OCI-LY1 (cell line): Measurements from ENCODE around the gene TMC7.

ENCODE experiments used
- H2AFZ ChIP-seq: fragments of 200-600 bp; sonication (generic), shearing (Covaris generic); 2 replicates; pipeline ENCODE4 v1.6.0; 2014; ENCODE audit warnings: antibody characterized with exemption, mild to moderate bottlenecking, low read length
- H3F3A ChIP-seq: fragments of 200-600 bp; sonication (generic), shearing (Covaris generic); 2 replicates; pipeline ENCODE4 v1.6.0; 2014; ENCODE audit warnings: mild to moderate bottlenecking, antibody characterized with exemption, low read length, moderate library complexity; ENCODE audit not compliant: insufficient read depth
- H3K27ac ChIP-seq: fragments of 200-600 bp; sonication (generic); 2 replicates; pipeline ENCODE4 v1.5.1; 2014; ENCODE audit warnings: low read length, mixed run types, mild to moderate bottlenecking, low read depth; ENCODE audit not compliant: poor library complexity, severe bottlenecking
- H3K27me3 ChIP-seq: fragments of 200-600 bp; sonication (generic); 2 replicates; pipeline ENCODE4 v1.6.0; 2014; ENCODE audit warnings: antibody characterized with exemption, mild to moderate bottlenecking, low read length, moderate library complexity; ENCODE audit not compliant: insufficient read depth
- H3K36me3 ChIP-seq: fragments of 200-600 bp; sonication (generic); 2 replicates; pipeline ENCODE4 v1.6.1; 2014; ENCODE audit warnings: mild to moderate bottlenecking, antibody characterized with exemption, low read length, moderate library complexity, mixed read lengths; ENCODE audit not compliant: insufficient read depth
- H3K4me1 ChIP-seq: fragments of 200-600 bp; sonication (generic); 2 replicates; pipeline ENCODE4 v1.5.1; 2014; ENCODE audit warnings: mild to moderate bottlenecking, low read length, moderate library complexity; ENCODE audit not compliant: insufficient read depth, severe bottlenecking
- H3K4me2 ChIP-seq: fragments of 200-600 bp; sonication (generic), shearing (Covaris generic); 2 replicates; pipeline ENCODE4 v1.6.1; 2014; ENCODE audit warnings: low read length
- H3K4me3 ChIP-seq: fragments of 200-600 bp; sonication (generic); 2 replicates; pipeline ENCODE4 v1.5.1; 2014; ENCODE audit warnings: low read length, low read depth, mild to moderate bottlenecking, mixed read lengths; ENCODE audit not compliant: poor library complexity, severe bottlenecking
- H3K79me2 ChIP-seq: fragments of 200-600 bp; shearing (Covaris generic); 2 replicates; pipeline ENCODE4 v1.6.1; 2016; ENCODE audit warnings: mixed run types, low read length, mixed read lengths; ENCODE audit not compliant: insufficient read depth
- H3K9ac ChIP-seq: fragments of 200-600 bp; sonication (generic), shearing (Covaris generic); 2 replicates; pipeline ENCODE4 v1.6.1; 2014; ENCODE audit warnings: mild to moderate bottlenecking, low read length, mixed read lengths
- H3K9me2 ChIP-seq: fragments of 200-600 bp; sonication (generic), shearing (Covaris generic); 2 replicates; pipeline ENCODE4 v1.6.1; 2014; ENCODE audit warnings: low read depth, mild to moderate bottlenecking, low read length, mixed read lengths
- H3K9me3 ChIP-seq: fragments of 200-600 bp; shearing (Covaris generic); 2 replicates; pipeline ENCODE4 v1.6.1; 2014; ENCODE audit warnings: low read length, mixed read lengths
- H4K20me1 ChIP-seq: fragments of 200-600 bp; sonication (generic), shearing (Covaris generic); 2 replicates; pipeline ENCODE4 v1.6.0; 2016; ENCODE audit warnings: mild to moderate bottlenecking, low read length; ENCODE audit not compliant: insufficient read depth
- EZH2 ChIP-seq: fragments of 200-600 bp; sonication (generic), shearing (Covaris generic); IDR thresholded peaks from 2 replicates; pipeline ENCODE4 v1.8.0; 2017; ENCODE audit warnings: borderline replicate concordance, mixed run types, mild to moderate bottlenecking, antibody characterized with exemption, low read length, moderate library complexity, mixed read lengths
- TF ChIP-seq, protein P1 (sequence below): fragments of 200-600 bp; sonication (generic), shearing (Covaris generic); IDR thresholded peaks from 2 replicates; pipeline ENCODE4 v1.5.1; 2017; ENCODE audit warnings: mild to moderate bottlenecking, antibody characterized with exemption, low read length, moderate library complexity, mixed read lengths

Gene TMC7

DNA sequence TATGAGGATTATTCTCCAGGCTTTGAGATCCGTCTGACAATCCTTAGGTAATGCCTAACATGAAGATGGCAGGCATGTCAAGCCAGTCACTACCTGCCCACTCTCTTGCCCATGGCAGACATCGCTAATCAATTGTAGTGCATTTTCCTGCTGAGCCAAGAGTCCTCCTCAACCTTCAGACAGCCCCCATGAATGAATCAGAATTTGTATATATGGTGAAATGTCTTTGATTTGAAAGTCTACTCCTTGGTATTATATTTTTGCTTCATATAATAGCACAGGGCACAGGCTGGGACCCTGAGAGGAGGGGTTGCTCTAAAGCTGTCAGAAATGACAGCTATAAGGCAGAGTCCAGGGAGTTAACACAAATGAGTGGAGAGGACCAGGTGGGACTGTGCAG, 56.7 kb downstream of the TMC7 start:
- Histone ChIP-seq H3K4me1 (no peaks in the 10 kb centered on the region), H3K9ac (no peak overlapping the region), H4K20me1 (no peaks in the 10 kb centered on the region), H3K4me3 (no peak overlapping the region), H3K79me2 (no peaks in the 10 kb centered on the region), H3F3A (no peaks in the 10 kb centered on the region), H3K36me3 (no peaks in the 10 kb centered on the region), H3K4me2 (no peak overlapping the region), H3K9me2 (no peaks in the 10 kb centered on the region), H3K9me3 (no peaks in the 10 kb centered on the region), H3K27ac (no peak overlapping the region), H3K27me3 (no peaks in the 10 kb centered on the region), H2AFZ (no peak overlapping the region)
- TF ChIP-seq EZH2: no peak
- TF ChIP-seq, protein P1, sequence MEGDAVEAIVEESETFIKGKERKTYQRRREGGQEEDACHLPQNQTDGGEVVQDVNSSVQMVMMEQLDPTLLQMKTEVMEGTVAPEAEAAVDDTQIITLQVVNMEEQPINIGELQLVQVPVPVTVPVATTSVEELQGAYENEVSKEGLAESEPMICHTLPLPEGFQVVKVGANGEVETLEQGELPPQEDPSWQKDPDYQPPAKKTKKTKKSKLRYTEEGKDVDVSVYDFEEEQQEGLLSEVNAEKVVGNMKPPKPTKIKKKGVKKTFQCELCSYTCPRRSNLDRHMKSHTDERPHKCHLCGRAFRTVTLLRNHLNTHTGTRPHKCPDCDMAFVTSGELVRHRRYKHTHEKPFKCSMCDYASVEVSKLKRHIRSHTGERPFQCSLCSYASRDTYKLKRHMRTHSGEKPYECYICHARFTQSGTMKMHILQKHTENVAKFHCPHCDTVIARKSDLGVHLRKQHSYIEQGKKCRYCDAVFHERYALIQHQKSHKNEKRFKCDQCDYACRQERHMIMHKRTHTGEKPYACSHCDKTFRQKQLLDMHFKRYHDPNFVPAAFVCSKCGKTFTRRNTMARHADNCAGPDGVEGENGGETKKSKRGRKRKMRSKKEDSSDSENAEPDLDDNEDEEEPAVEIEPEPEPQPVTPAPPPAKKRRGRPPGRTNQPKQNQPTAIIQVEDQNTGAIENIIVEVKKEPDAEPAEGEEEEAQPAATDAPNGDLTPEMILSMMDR: no peak

DNA sequence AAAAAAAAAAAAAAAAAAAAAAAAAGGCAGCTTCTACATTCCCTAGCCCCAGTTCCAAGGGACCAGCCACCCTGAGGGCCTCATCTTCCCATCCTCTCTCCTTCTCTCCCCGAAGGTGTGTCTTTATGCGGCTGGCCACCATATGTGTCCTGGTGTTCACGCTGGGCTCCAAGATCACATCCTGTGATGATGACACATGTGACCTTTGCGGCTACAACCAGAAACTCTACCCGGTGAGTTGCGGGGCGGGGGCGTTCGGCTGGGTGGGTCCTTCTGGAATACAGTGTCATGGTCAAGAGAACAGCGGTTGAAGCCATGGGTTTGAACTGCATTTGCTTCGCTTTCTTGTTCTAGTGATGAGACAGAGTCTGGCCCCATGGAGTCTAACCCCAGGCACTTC, 61.0 kb downstream of the TMC7 start:
- no peak overlapping the region for H3K4me2 ChIP-seq
- no peak overlapping the region for H3K9ac ChIP-seq
- H2AFZ ChIP-seq: no peak overlapping the region
- no peaks in the 10 kb centered on the region for H3K36me3 ChIP-seq
- no peaks in the 10 kb centered on the region for H3K4me1 ChIP-seq
- no peak overlapping the region for H3K27ac ChIP-seq
- TF ChIP-seq, protein P1: no peak
- TF ChIP-seq EZH2: no peak
- H3K27me3 ChIP-seq: no peaks in the 10 kb centered on the region
- no peaks in the 10 kb centered on the region for H3K9me2 ChIP-seq
- no peaks in the 10 kb centered on the region for H4K20me1 ChIP-seq
- no peaks in the 10 kb centered on the region for H3K9me3 ChIP-seq
- H3K4me3 ChIP-seq: no peak overlapping the region
- H3K79me2 ChIP-seq: no peaks in the 10 kb centered on the region
- no peaks in the 10 kb centered on the region for H3F3A ChIP-seq

DNA sequence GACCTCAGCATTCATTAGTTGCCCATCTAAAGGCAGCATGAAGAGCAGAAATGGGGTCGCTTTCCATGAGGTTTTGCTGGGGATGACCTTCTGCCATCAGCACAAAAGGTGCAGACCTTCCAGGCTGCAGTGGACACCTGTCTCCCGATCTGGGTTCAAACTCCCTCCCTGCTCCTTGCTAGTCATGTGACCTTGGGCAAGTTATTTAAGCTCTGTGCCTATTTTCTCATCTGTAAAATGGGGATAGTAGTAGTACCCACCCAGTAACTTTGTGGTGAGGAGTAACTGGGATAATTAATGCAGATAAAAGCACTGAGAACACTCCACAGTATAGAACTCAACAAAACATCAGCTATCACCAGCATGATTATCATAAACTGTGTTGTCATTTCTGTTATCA, 62.3 kb downstream of the TMC7 start:
- Histone ChIP-seq H3K9ac (no peak overlapping the region), H3K4me2 (no peak overlapping the region), H3K4me3 (no peak overlapping the region), H2AFZ (no peak overlapping the region), H3K27ac (no peak overlapping the region), H3K79me2 (no peaks in the 10 kb centered on the region), H3K27me3 (no peaks in the 10 kb centered on the region), H3K9me3 (no peaks in the 10 kb centered on the region), H3F3A (no peaks in the 10 kb centered on the region), H3K9me2 (no peaks in the 10 kb centered on the region), H4K20me1 (no peaks in the 10 kb centered on the region), H3K4me1 (no peaks in the 10 kb centered on the region), H3K36me3 (no peaks in the 10 kb centered on the region)
- no peak for TF ChIP-seq EZH2
- TF ChIP-seq, protein P1: no peak
